GM23338 (cell line): Measurements from ENCODE around the gene C14orf180. TPM values are rescaled to one million over a fixed set of nuclear protein-coding genes. Genes with fewer than 3 reads are reported as not detected.
A peak's percentile ranks its signal among the peaks of the same experiment; 100 is the strongest.

Source experiments
- ATAC-seq: fragments of 200-7000 bp; cut with Tn5 transposase; 3 replicates; pipeline ENCODE4 v1.9.1; 2020
- DNase-seq: peaks from one replicate; pipeline ENCODE4 v3.0.0-alpha.2; 2015; ENCODE audit warnings: low spot score
- H2AFZ ChIP-seq: fragments of 200-600 bp; sonication (generic); 2 replicates; pipeline ENCODE4 v1.8.0; 2016; ENCODE audit warnings: antibody characterized with exemption, mild to moderate bottlenecking, moderate library complexity
- H3F3A ChIP-seq: fragments of 200-600 bp; sonication (generic); replicated peaks from 2 replicates; pipeline ENCODE4 v1.8.0; 2017; ENCODE audit warnings: antibody characterized with exemption, mixed run types, low read depth
- H3K27ac ChIP-seq: fragments of 200-600 bp; sonication (generic); 2 replicates; pipeline ENCODE4 v1.6.1; 2016; ENCODE audit warnings: low read depth
- H3K27me3 ChIP-seq: fragments of 200-600 bp; sonication (generic); 2 replicates; pipeline ENCODE4 v1.8.0; 2016; ENCODE audit warnings: mild to moderate bottlenecking, mixed run types, moderate library complexity; ENCODE audit not compliant: insufficient read depth
- H3K36me3 ChIP-seq: fragments of 200-600 bp; sonication (generic); 2 replicates; pipeline ENCODE4 v1.8.0; 2016; ENCODE audit warnings: mild to moderate bottlenecking; ENCODE audit not compliant: insufficient read depth
- H3K4me1 ChIP-seq: fragments of 200-600 bp; sonication (generic); 2 replicates; pipeline ENCODE4 v1.8.0; 2016; ENCODE audit warnings: mild to moderate bottlenecking, moderate library complexity; ENCODE audit not compliant: insufficient read depth
- H3K4me2 ChIP-seq: fragments of 200-600 bp; sonication (generic); 2 replicates; pipeline ENCODE4 v1.7.1; 2017; ENCODE audit warnings: mixed run types
- H3K4me3 ChIP-seq: fragments of 200-600 bp; sonication (generic); 2 replicates; pipeline ENCODE4 v1.6.1; 2016; ENCODE audit warnings: mixed run types
- H3K79me2 ChIP-seq: fragments of 200-600 bp; sonication (generic); replicated peaks from 2 replicates; pipeline ENCODE4 v1.8.0; 2017; ENCODE audit warnings: mild to moderate bottlenecking; ENCODE audit not compliant: insufficient read depth
- H3K9me2 ChIP-seq: fragments of 200-600 bp; sonication (generic); 2 replicates; pipeline ENCODE4 v1.8.0; 2017; ENCODE audit not compliant: insufficient read depth
- H4K20me1 ChIP-seq: fragments of 200-600 bp; sonication (generic); replicated peaks from 2 replicates; pipeline ENCODE4 v1.8.0; 2017; ENCODE audit warnings: mild to moderate bottlenecking; ENCODE audit not compliant: insufficient read depth
- H3K27ac Mint-ChIP-seq: 2 replicates; pipeline ENCODE4 v1.8.0; 2020; ENCODE audit warnings: inconsistent platforms, mild to moderate bottlenecking, moderate library complexity, mixed read lengths
- H3K27me3 Mint-ChIP-seq: 3 replicates; pipeline ENCODE4 v1.8.0; 2022; ENCODE audit warnings: low read depth, mild to moderate bottlenecking, moderate library complexity, mixed read lengths, inconsistent platforms; ENCODE audit not compliant: insufficient read depth, poor library complexity
- H3K36me3 Mint-ChIP-seq: 3 replicates; pipeline ENCODE4 v1.8.0; 2021; ENCODE audit warnings: low read depth, mild to moderate bottlenecking, inconsistent platforms, moderate library complexity, mixed read lengths
- H3K4me1 Mint-ChIP-seq: 3 replicates; pipeline ENCODE4 v1.8.0; 2020; ENCODE audit warnings: mild to moderate bottlenecking, inconsistent platforms, mixed read lengths
- H3K4me3 Mint-ChIP-seq: 3 replicates; pipeline ENCODE4 v1.8.0; 2021; ENCODE audit warnings: moderate library complexity, mild to moderate bottlenecking, inconsistent platforms, mixed read lengths
- H3K9me3 Mint-ChIP-seq: 3 replicates; pipeline ENCODE4 v1.8.0; 2020; ENCODE audit warnings: moderate library complexity, mild to moderate bottlenecking, inconsistent platforms, mixed read lengths
- CREB1 ChIP-seq: fragments of 250-450 bp; sonication (Bioruptor Pico); IDR thresholded peaks from 2 replicates; pipeline ENCODE4 v1.5.0; 2020; ENCODE audit warnings: low read depth, mild to moderate bottlenecking, moderate library complexity
- CTCF ChIP-seq, 2 experiments: fragments of 200-600 bp in 1 of 2; sonication (generic) in 1 of 2; conservative IDR thresholded peaks; 2 replicates each; pipeline versions ENCODE4 v1.5.1 to v1.6.1; 2016 to 2017; ENCODE audit warnings: antibody characterized with exemption in 2 of 2, low read depth in 2 of 2, mild to moderate bottlenecking in 2 of 2, moderate library complexity in 1 of 2
- EZH2 ChIP-seq: fragments of 200-600 bp; sonication (generic); IDR thresholded peaks from one replicate; pipeline ENCODE4 v1.8.0; 2017; ENCODE audit warnings: antibody characterized with exemption, mild to moderate bottlenecking, low read depth; ENCODE audit not compliant: unreplicated experiment
- EZH2phosphoT487 ChIP-seq: fragments of 200-600 bp; sonication (generic); IDR thresholded peaks from one replicate; pipeline ENCODE4 v1.8.1; 2018; ENCODE audit warnings: antibody characterized with exemption; ENCODE audit not compliant: unreplicated experiment
- JUNB ChIP-seq: IDR thresholded peaks from one replicate; pipeline ENCODE4 v1.6.1; 2016; ENCODE audit warnings: antibody characterized with exemption; ENCODE audit not compliant: unreplicated experiment
- NANOG ChIP-seq: IDR thresholded peaks from 2 replicates; pipeline ENCODE4 v1.6.1; 2016; ENCODE audit warnings: antibody characterized with exemption, borderline replicate concordance
- POLR2AphosphoS5 ChIP-seq: IDR thresholded peaks from 2 replicates; pipeline ENCODE4 v1.6.1; 2016; ENCODE audit warnings: antibody characterized with exemption, low read depth
- REST ChIP-seq: IDR thresholded peaks from one replicate; pipeline ENCODE4 v1.6.1; 2018; ENCODE audit warnings: antibody characterized with exemption; ENCODE audit not compliant: unreplicated experiment
- STAT1 ChIP-seq: IDR thresholded peaks from one replicate; pipeline ENCODE4 v1.6.1; 2016; ENCODE audit warnings: antibody characterized with exemption; ENCODE audit not compliant: unreplicated experiment
- ZNF114 ChIP-seq: fragments of 250-450 bp; sonication (Bioruptor Pico); IDR thresholded peaks from 2 replicates; pipeline ENCODE4 v1.5.0; 2020; ENCODE audit warnings: mild to moderate bottlenecking, moderate library complexity
- ZNF331 ChIP-seq: fragments of 250-450 bp; sonication (Bioruptor Pico); IDR thresholded peaks from 2 replicates; pipeline ENCODE4 v1.5.0; 2020; ENCODE audit warnings: low read depth, mild to moderate bottlenecking, moderate library complexity
- polyA plus RNA-seq: library from polyadenylated mRNA; unstranded; fragments of >200 nt; fragmentation: Nextera tagmentation; extraction: Ambion mirVana; gene quantifications from 2 replicates; pipeline ENCODE4 v1.2.1, GENCODE V29; 2016
- total RNA-seq: library from RNA; depleted of rRNA; stranded (reverse); fragments of >200 nt; shearing (Covaris generic); gene quantifications from 2 replicates; pipeline ENCODE4 v1.2.3, GENCODE V29; 2014
- TF ChIP-seq, protein P1 (sequence below): IDR thresholded peaks from 2 replicates; pipeline ENCODE4 v1.6.1; 2016; ENCODE audit warnings: antibody characterized with exemption

The C14orf180 gene
- total and polyA plus RNA-seq, 2 experiments from 2014 or later: not detected

DNA sequence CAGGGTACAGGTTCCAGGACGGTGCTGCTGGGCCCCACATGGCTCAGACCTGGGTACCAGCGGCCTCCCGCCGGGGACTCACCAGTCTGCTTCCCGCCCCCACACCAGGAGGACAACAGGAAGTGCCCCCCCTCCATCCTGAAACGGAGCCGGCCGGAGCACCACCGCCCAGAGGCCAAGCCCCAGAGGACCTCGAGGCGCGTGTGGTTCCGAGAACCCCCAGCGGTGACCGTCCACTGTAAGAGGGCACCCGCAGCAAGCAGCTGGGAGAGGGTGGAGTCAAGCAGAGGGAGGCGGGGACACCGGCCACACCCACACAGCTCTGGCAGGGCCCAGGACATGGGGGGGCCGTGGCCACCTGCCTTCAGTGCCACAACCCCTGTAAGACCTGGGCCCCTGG lies 8.1 kb downstream of the C14orf180 start:
- no peak overlapping the region for H3K4me2 ChIP-seq
- DNase-seq (no peak), ATAC-seq (peak; percentile 52)
- H4K20me1 ChIP-seq: no peaks in the 10 kb centered on the region
- no peaks in the 10 kb centered on the region for H3K4me1 ChIP-seq
- no peak overlapping the region for H2AFZ ChIP-seq
- TF ChIP-seq CREB1 (CRISPR knock-in tag): no peak
- TF ChIP-seq NANOG: no peak
- no peak for TF ChIP-seq EZH2phosphoT487
- TF ChIP-seq JUNB: no peak
- no peak for TF ChIP-seq EZH2
- Mint-ChIP-seq H3K27me3 (peaks cover 11% of the 10 kb centered on the region), H3K27ac (no peak overlapping the region), H3K36me3 (no peaks in the 10 kb centered on the region; the same call in 2 of the 3 replicates), H3K4me3 (no peak overlapping the region), H3K9me3 (no peaks in the 10 kb centered on the region; the same call in 2 of the 3 replicates), H3K4me1 (peaks cover 2% of the 10 kb centered on the region; the same call in 1 of the 3 replicates)
- no peaks in the 10 kb centered on the region for H3F3A ChIP-seq
- no peaks in the 10 kb centered on the region for H3K27me3 ChIP-seq
- H3K36me3 ChIP-seq: no peaks in the 10 kb centered on the region
- no peaks in the 10 kb centered on the region for H3K79me2 ChIP-seq
- H3K4me3 ChIP-seq: no peak overlapping the region
- no peak overlapping the region for H3K27ac ChIP-seq
- H3K9me2 ChIP-seq: no peaks in the 10 kb centered on the region

DNA sequence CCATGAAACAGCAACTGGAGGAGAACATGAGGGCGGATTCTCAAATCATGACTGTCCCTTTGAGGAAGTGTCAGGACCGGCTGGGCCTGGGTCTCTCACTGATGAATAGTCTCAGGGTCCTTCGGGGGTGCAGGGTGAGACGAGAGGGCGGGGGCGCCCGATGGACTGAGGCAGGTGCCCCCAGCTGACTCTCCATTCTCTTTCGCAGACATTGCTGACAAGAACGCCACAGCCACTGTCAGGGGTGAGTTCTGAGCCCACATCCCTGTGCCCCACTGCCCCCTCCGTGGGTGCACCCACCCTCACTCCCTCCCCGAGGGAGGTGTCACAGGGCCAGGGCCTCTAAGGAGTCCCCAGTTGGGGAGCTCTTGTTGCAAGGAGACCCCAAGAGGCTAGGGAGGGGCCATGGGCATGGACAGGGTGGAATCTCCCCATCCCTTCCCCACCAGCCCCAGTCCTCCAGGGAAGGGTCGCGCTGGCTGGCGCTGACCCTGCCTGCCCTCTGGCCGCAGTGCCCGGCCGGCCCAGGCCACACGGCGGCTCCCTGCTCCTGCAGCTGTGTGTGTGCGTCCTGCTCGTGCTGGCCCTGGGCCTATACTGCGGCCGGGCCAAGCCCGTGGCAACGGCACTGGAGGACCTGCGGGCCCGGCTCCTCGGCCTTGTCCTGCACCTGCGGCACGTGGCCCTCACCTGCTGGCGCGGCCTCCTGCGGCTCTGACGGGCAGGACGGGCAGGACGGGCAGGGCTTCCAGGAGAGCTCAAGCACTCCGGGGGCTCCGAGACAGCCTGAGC lies 8.7 kb downstream of the C14orf180 start:
- no peaks in the 10 kb centered on the region for H3K9me2 ChIP-seq
- no peaks in the 10 kb centered on the region for H3K79me2 ChIP-seq
- H3K27me3 ChIP-seq: no peaks in the 10 kb centered on the region
- no peaks in the 10 kb centered on the region for H3F3A ChIP-seq
- ATAC-seq (peak; percentile 18), DNase-seq (peak; percentile 18)
- H3K4me1 Mint-ChIP-seq: peaks cover 2% of the 10 kb centered on the region; the same call in 1 of the 3 replicates
- no peaks in the 10 kb centered on the region; the same call in 2 of the 3 replicates for H3K36me3 Mint-ChIP-seq
- H3K27me3 Mint-ChIP-seq: peaks cover 10% of the 10 kb centered on the region
- no peak overlapping the region for H3K27ac ChIP-seq
- H4K20me1 ChIP-seq: no peaks in the 10 kb centered on the region
- H3K4me3 Mint-ChIP-seq: no peak overlapping the region
- no peak overlapping the region for H2AFZ ChIP-seq
- no peaks in the 10 kb centered on the region for H3K36me3 ChIP-seq
- H3K4me2 ChIP-seq: no peak overlapping the region
- H3K4me3 ChIP-seq: no peak overlapping the region
- no peak overlapping the region for H3K27ac Mint-ChIP-seq
- no peaks in the 10 kb centered on the region; the same call in 2 of the 3 replicates for H3K9me3 Mint-ChIP-seq
- no peaks in the 10 kb centered on the region for H3K4me1 ChIP-seq
- no peak for TF ChIP-seq EZH2
- TF ChIP-seq JUNB: no peak
- TF ChIP-seq REST: no peak
- TF ChIP-seq EZH2phosphoT487: no peak
- TF ChIP-seq POLR2AphosphoS5: no peak
- TF ChIP-seq ZNF114 (CRISPR knock-in tag): no peak
- no peak for TF ChIP-seq ZNF331 (CRISPR knock-in tag)
- TF ChIP-seq STAT1: no peak
- TF ChIP-seq, protein P1, sequence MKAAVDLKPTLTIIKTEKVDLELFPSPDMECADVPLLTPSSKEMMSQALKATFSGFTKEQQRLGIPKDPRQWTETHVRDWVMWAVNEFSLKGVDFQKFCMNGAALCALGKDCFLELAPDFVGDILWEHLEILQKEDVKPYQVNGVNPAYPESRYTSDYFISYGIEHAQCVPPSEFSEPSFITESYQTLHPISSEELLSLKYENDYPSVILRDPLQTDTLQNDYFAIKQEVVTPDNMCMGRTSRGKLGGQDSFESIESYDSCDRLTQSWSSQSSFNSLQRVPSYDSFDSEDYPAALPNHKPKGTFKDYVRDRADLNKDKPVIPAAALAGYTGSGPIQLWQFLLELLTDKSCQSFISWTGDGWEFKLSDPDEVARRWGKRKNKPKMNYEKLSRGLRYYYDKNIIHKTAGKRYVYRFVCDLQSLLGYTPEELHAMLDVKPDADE: no peak
- TF ChIP-seq NANOG: no peak
- TF ChIP-seq CTCF (conservative IDR thresholded peaks at IDR 0.05; ENCODE audit: low read depth in 2 of 2): no peak
- no peak for TF ChIP-seq CREB1 (CRISPR knock-in tag)
